Osteocyte (in vitro differentiated cells): ENCODE results near the gene RICTOR. TPM values are rescaled to one million over a fixed set of nuclear protein-coding genes. Genes with fewer than 3 reads are reported as not detected.

ENCODE experiments used
- DNase-seq: peaks from one replicate; pipeline ENCODE4 v3.0.0; 2021; ENCODE audit warnings: mixed read lengths; ENCODE audit not compliant: unreplicated experiment; ENCODE audit errors: extremely low spot score
- H3K27ac Mint-ChIP-seq: one replicate; pipeline ENCODE4 v1.8.0; 2021; ENCODE audit warnings: mild to moderate bottlenecking, mixed read lengths; ENCODE audit not compliant: unreplicated experiment
- H3K27me3 Mint-ChIP-seq: one replicate; pipeline ENCODE4 v1.8.0; 2021; ENCODE audit warnings: mixed read lengths; ENCODE audit not compliant: unreplicated experiment
- H3K36me3 Mint-ChIP-seq: one replicate; pipeline ENCODE4 v1.8.0; 2021; ENCODE audit warnings: mixed read lengths; ENCODE audit not compliant: unreplicated experiment
- H3K4me1 Mint-ChIP-seq: one replicate; pipeline ENCODE4 v1.8.0; 2021; ENCODE audit warnings: mixed read lengths; ENCODE audit not compliant: unreplicated experiment
- H3K4me3 Mint-ChIP-seq: one replicate; pipeline ENCODE4 v1.8.0; 2021; ENCODE audit warnings: mild to moderate bottlenecking, moderate library complexity, mixed read lengths; ENCODE audit not compliant: unreplicated experiment
- H3K9me3 Mint-ChIP-seq: one replicate; pipeline ENCODE4 v1.8.0; 2021; ENCODE audit warnings: mixed read lengths; ENCODE audit not compliant: unreplicated experiment
- long read RNA-seq: library from polyadenylated mRNA; unstranded; transcript quantifications from one replicate; pipeline ENCODE4 v2.0.0, GENCODE V29; 2021
- total RNA-seq: library from RNA; stranded (reverse); gene quantifications from 2 replicates; pipeline ENCODE4 v1.2.1, GENCODE V29; 2021
- TF ChIP-seq, protein P1 (sequence below): fragments of 200-600 bp; sonication (generic); IDR thresholded peaks from 2 replicates; pipeline ENCODE4 v1.5.0; 2021; ENCODE audit warnings: antibody characterized with exemption, mild to moderate bottlenecking, moderate library complexity

The RICTOR gene, protein sequence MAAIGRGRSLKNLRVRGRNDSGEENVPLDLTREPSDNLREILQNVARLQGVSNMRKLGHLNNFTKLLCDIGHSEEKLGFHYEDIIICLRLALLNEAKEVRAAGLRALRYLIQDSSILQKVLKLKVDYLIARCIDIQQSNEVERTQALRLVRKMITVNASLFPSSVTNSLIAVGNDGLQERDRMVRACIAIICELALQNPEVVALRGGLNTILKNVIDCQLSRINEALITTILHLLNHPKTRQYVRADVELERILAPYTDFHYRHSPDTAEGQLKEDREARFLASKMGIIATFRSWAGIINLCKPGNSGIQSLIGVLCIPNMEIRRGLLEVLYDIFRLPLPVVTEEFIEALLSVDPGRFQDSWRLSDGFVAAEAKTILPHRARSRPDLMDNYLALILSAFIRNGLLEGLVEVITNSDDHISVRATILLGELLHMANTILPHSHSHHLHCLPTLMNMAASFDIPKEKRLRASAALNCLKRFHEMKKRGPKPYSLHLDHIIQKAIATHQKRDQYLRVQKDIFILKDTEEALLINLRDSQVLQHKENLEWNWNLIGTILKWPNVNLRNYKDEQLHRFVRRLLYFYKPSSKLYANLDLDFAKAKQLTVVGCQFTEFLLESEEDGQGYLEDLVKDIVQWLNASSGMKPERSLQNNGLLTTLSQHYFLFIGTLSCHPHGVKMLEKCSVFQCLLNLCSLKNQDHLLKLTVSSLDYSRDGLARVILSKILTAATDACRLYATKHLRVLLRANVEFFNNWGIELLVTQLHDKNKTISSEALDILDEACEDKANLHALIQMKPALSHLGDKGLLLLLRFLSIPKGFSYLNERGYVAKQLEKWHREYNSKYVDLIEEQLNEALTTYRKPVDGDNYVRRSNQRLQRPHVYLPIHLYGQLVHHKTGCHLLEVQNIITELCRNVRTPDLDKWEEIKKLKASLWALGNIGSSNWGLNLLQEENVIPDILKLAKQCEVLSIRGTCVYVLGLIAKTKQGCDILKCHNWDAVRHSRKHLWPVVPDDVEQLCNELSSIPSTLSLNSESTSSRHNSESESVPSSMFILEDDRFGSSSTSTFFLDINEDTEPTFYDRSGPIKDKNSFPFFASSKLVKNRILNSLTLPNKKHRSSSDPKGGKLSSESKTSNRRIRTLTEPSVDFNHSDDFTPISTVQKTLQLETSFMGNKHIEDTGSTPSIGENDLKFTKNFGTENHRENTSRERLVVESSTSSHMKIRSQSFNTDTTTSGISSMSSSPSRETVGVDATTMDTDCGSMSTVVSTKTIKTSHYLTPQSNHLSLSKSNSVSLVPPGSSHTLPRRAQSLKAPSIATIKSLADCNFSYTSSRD (N-terminal part only)
- 31.2 and 32.9 TPM in 2 replicates for total RNA-seq
- long read RNA-seq, transcript RICTOR-208 (8 exons, 1,762 nt) = major isoform, 5 of 25 reads
- long read RNA-seq, partial matches to known transcripts = 16 of 25 reads
- long read RNA-seq, other reads (novel, unspliced or antisense) = 4 of 25 reads

GRCh38 chr5:39074017-39074814 lies at the start of gene RICTOR:
Gene RICTOR (minus strand): TSS chr5:39074399. CDS start chr5:39074377, 22 bp downstream.
- Mint-ChIP-seq H3K27ac (peak within 1 kb of the TSS; percentile 96), H3K9me3 (no peaks in the 10 kb centered on the region), H3K4me3 (peak within 1 kb of the TSS; percentile 95), H3K27me3 (no peaks in the 10 kb centered on the region), H3K4me1 (peaks cover 41% of the 10 kb centered on the region), H3K36me3 (peaks cover 2% of the 10 kb centered on the region)
- DNase-seq = peak; percentile 96
- TF ChIP-seq, protein P1, sequence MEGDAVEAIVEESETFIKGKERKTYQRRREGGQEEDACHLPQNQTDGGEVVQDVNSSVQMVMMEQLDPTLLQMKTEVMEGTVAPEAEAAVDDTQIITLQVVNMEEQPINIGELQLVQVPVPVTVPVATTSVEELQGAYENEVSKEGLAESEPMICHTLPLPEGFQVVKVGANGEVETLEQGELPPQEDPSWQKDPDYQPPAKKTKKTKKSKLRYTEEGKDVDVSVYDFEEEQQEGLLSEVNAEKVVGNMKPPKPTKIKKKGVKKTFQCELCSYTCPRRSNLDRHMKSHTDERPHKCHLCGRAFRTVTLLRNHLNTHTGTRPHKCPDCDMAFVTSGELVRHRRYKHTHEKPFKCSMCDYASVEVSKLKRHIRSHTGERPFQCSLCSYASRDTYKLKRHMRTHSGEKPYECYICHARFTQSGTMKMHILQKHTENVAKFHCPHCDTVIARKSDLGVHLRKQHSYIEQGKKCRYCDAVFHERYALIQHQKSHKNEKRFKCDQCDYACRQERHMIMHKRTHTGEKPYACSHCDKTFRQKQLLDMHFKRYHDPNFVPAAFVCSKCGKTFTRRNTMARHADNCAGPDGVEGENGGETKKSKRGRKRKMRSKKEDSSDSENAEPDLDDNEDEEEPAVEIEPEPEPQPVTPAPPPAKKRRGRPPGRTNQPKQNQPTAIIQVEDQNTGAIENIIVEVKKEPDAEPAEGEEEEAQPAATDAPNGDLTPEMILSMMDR = no peak

GRCh38 chr5:39121922-39122321 lies 47.7 kb upstream of the RICTOR start:
- Mint-ChIP-seq H3K9me3 (no peaks in the 10 kb centered on the region), H3K4me3 (no peak overlapping the region), H3K36me3 (no peaks in the 10 kb centered on the region), H3K27me3 (no peaks in the 10 kb centered on the region), H3K27ac (no peak overlapping the region), H3K4me1 (peaks cover 5% of the 10 kb centered on the region)
- DNase-seq = no peak
- TF ChIP-seq, protein P1 = no peak

- peaks cover 5% of the 10 kb centered on the region for H3K4me1 Mint-ChIP-seq
- no peak overlapping the region for H3K4me3 Mint-ChIP-seq
- H3K36me3 Mint-ChIP-seq = no peaks in the 10 kb centered on the region
- H3K27ac Mint-ChIP-seq = no peak overlapping the region
- TF ChIP-seq, protein P1 = no peak
- no peaks in the 10 kb centered on the region for H3K9me3 Mint-ChIP-seq
- DNase-seq = no peak
- no peaks in the 10 kb centered on the region for H3K27me3 Mint-ChIP-seq
Observed at GRCh38 chr5:39121315-39121714, 47.1 kb upstream of the RICTOR start.

GRCh38 chr5:39120052-39120420 lies 45.8 kb upstream of the RICTOR start:
- Mint-ChIP-seq H3K4me1 (peaks cover 5% of the 10 kb centered on the region), H3K27me3 (no peaks in the 10 kb centered on the region), H3K27ac (no peak overlapping the region), H3K4me3 (no peak overlapping the region), H3K9me3 (no peaks in the 10 kb centered on the region), H3K36me3 (no peaks in the 10 kb centered on the region)
- DNase-seq = no peak
- TF ChIP-seq, protein P1 = no peak
